Neuron (in vitro differentiated cells): ENCODE measurements around the gene TBCCD1.
"Not testable (repeated sequence)": the region's sequence is repeated elsewhere in the genome, so short reads cannot be mapped to it uniquely, and the experiment has no call there.

Source experiments
- H2AFZ ChIP-seq: one replicate; pipeline ENCODE4 v1.6.1; 2013; ENCODE audit warnings: low read depth, mild to moderate bottlenecking, inconsistent platforms, low read length, moderate library complexity
- H3K27me3 ChIP-seq: one replicate; pipeline ENCODE4 v1.6.1; 2013; ENCODE audit warnings: low read length; ENCODE audit not compliant: insufficient read depth
- H3K36me3 ChIP-seq: one replicate; pipeline ENCODE4 v1.6.1; 2013; ENCODE audit warnings: low read length; ENCODE audit not compliant: insufficient read depth
- H3K4me1 ChIP-seq: one replicate; pipeline ENCODE4 v1.6.1; 2013; ENCODE audit warnings: low read length; ENCODE audit not compliant: insufficient read depth
- H3K4me3 ChIP-seq: 2 replicates; pipeline ENCODE4 v1.5.1; 2013; ENCODE audit warnings: mild to moderate bottlenecking, low read length, moderate library complexity
- H3K9me3 ChIP-seq: one replicate; pipeline ENCODE4 v1.6.1; 2013; ENCODE audit warnings: low read length

The TBCCD1 gene

GRCh38 chr3:186564586-186564985 lies 2.6 kb downstream of the TBCCD1 start:
- Histone ChIP-seq H2AFZ (no peak overlapping the region), H3K27me3 (no peaks in the 10 kb centered on the region), H3K9me3 (no peaks in the 10 kb centered on the region), H3K4me1 (peaks cover 16% of the 10 kb centered on the region), H3K36me3 (peaks cover 12% of the 10 kb centered on the region), H3K4me3 (no peak overlapping the region)

- Histone ChIP-seq H3K27me3 (no peaks in the 10 kb centered on the region), H3K4me1 (no peaks in the 10 kb centered on the region), H3K9me3 (no peaks in the 10 kb centered on the region), H3K4me3 (no peak overlapping the region), H3K36me3 (peaks cover 36% of the 10 kb centered on the region), H2AFZ (no peak overlapping the region)
These were observed 14.6 kb downstream of the TBCCD1 start for GRCh38 chr3:186552408-186553031.

- no peak overlapping the region for H2AFZ ChIP-seq
- no peaks in the 10 kb centered on the region for H3K9me3 ChIP-seq
- H3K4me3 ChIP-seq = no peak overlapping the region
- H3K27me3 ChIP-seq = no peaks in the 10 kb centered on the region
- peaks cover 35% of the 10 kb centered on the region for H3K36me3 ChIP-seq
- H3K4me1 ChIP-seq = no peaks in the 10 kb centered on the region
These were observed 15.8 kb downstream of the TBCCD1 start for GRCh38 chr3:186551387-186551786.

DNA sequence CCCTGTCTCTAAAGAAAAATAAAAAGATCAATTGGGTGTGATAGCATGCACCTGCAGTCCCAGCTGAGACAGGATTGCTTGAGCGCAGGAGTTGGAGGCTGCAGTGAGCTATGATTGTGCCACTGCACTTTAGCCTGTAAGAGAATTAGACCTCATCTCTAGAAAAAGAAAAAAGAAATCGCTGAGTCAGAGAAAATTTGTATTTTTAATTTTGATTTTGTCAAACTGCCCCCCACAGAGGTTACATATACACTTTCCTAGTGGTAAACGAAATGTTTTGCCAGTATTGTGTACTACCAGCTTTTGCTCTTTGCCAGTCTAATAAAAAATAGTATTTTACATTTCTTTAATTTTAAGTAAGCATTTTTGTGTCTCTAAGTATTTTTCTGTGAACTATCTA lies 17.6 kb downstream of the TBCCD1 start:
- Histone ChIP-seq H2AFZ (no peak overlapping the region), H3K27me3 (no peaks in the 10 kb centered on the region), H3K9me3 (no peaks in the 10 kb centered on the region), H3K4me1 (no peaks in the 10 kb centered on the region), H3K4me3 (no peak overlapping the region), H3K36me3 (peaks cover 22% of the 10 kb centered on the region)

- Histone ChIP-seq H3K9me3 (no peaks in the 10 kb centered on the region), H2AFZ (no peak within 1 kb of the TSS), H3K4me3 (no peak within 1 kb of the TSS), H3K27me3 (no peaks in the 10 kb centered on the region), H3K4me1 (peaks cover 3% of the 10 kb centered on the region), H3K36me3 (peaks cover 12% of the 10 kb centered on the region)
These were observed 22.9 kb downstream of the TBCCD1 start, which contains the start of gene CRYGS for GRCh38 chr3:186544281-186544680. CRYGS (minus strand) TSS chr3:186544380; CDS start chr3:186544326, 54 bp downstream.

DNA sequence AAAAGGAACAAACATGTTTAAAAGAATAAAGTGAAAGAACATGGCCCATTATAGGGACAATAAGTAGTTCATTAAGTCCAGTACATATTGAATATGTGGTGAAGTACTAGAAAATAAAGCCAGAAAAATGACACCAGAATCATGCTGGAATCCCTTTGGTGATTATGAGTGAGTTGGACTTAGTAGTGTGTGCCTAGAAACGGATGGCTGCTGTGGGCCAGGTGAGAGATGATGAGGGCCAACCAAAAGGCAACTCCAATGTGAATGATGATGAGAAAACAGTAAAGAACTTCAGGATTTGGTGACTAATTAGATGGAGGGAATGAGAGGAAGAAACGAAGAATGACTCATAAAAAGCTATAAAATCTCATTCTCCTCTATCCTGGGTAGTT lies 26.3 kb downstream of the TBCCD1 start:
- H3K4me1 ChIP-seq = peaks cover 7% of the 10 kb centered on the region
- H3K9me3 ChIP-seq = no peaks in the 10 kb centered on the region
- no peak overlapping the region for H2AFZ ChIP-seq
- no peak overlapping the region for H3K4me3 ChIP-seq
- H3K36me3 ChIP-seq = peaks cover 5% of the 10 kb centered on the region
- H3K27me3 ChIP-seq = no peaks in the 10 kb centered on the region

DNA sequence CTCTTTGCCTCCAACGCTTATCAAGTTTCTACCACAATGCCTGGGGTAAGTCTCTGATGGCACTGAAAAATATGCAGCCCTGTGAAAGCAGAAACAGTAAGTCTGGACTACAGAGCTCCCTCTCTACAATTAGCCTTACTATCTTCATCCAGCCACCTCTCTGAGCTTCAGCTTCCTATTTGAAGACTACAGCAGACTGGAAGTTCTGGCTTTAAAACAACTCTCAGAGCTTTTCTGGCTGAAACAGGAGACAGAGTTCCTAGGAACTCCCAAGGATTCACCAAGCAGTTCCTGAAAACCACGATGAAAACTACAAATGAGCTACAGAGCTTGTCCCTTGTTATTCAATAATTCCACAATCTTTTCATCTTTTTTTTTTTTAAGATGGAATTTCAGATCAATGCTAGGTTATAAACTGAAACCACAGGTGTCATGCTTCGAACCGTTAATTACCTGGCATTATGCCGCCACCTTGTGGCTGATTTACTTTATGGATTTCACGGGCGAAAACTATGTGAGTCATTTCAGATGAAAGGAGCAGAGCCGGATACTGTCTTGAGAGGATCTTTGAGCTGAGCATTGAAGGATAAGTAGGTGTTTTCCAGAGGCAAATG lies 26.8 kb downstream of the TBCCD1 start:
- Histone ChIP-seq H3K36me3 (peaks cover 5% of the 10 kb centered on the region), H3K4me1 (peaks cover 7% of the 10 kb centered on the region), H3K9me3 (no peaks in the 10 kb centered on the region), H3K4me3 (no peak overlapping the region), H3K27me3 (no peaks in the 10 kb centered on the region), H2AFZ (no peak overlapping the region)

GRCh38 chr3:186538779-186539178 lies 28.4 kb downstream of the TBCCD1 start:
- no peaks in the 10 kb centered on the region for H3K9me3 ChIP-seq
- no peaks in the 10 kb centered on the region for H3K27me3 ChIP-seq
- no peak overlapping the region for H2AFZ ChIP-seq
- H3K36me3 ChIP-seq = peaks cover 2% of the 10 kb centered on the region
- no peak overlapping the region for H3K4me3 ChIP-seq
- H3K4me1 ChIP-seq = peaks cover 7% of the 10 kb centered on the region

- no peak overlapping the region for H3K4me3 ChIP-seq
- H3K4me1 ChIP-seq = peaks cover 17% of the 10 kb centered on the region
- no peak overlapping the region for H2AFZ ChIP-seq
- no peaks in the 10 kb centered on the region for H3K27me3 ChIP-seq
- H3K9me3 ChIP-seq = no peaks in the 10 kb centered on the region
- no peaks in the 10 kb centered on the region for H3K36me3 ChIP-seq
These were observed 30.0 kb downstream of the TBCCD1 start for GRCh38 chr3:186536883-186537844.

- Histone ChIP-seq H3K4me3 (no peak overlapping the region), H3K9me3 (no peaks in the 10 kb centered on the region), H2AFZ (no peak overlapping the region), H3K4me1 (peaks cover 27% of the 10 kb centered on the region), H3K27me3 (no peaks in the 10 kb centered on the region), H3K36me3 (no peaks in the 10 kb centered on the region)
These were observed 32.9 kb downstream of the TBCCD1 start for GRCh38 chr3:186534113-186534669.

DNA sequence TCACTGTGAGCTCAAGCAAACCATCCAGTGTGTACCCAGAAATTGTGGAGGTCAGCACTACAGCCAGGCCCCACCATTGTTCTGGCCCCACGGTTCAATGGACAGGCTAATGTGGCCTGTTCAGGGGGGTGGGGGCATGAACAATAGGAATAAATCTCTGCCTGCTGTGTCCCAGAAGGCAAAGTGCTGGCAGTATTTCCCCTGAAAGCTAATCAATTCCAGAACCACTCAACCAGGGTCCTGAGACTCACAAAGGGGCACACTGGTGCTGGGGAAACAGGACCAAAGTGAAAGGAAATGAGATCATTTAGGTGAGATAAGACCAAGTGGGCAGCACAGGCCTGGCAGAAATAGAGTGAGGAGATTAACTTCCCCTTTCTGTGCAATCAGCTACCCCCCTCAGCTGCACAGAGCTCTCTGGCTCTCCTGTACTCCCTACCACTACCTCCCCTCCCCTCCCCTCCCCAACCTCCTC lies 34.5 kb downstream of the TBCCD1 start:
- Histone ChIP-seq H3K36me3 (no peaks in the 10 kb centered on the region), H3K27me3 (no peaks in the 10 kb centered on the region), H3K9me3 (no peaks in the 10 kb centered on the region), H3K4me1 (peaks cover 27% of the 10 kb centered on the region), H2AFZ (no peak overlapping the region), H3K4me3 (no peak overlapping the region)

- not testable (repeated sequence) for H3K4me3 ChIP-seq, H2AFZ ChIP-seq, H3K9me3 ChIP-seq, H3K36me3 ChIP-seq, H3K27me3 ChIP-seq
- H3K4me1 ChIP-seq = peaks cover 23% of the 10 kb centered on the region
These were observed 35.4 kb downstream of the TBCCD1 start for GRCh38 chr3:186531694-186532093.

- peaks cover 23% of the 10 kb centered on the region for H3K4me1 ChIP-seq
- no peak overlapping the region for H3K4me3 ChIP-seq
- H3K9me3 ChIP-seq = no peaks in the 10 kb centered on the region
- H3K27me3 ChIP-seq = no peaks in the 10 kb centered on the region
- H2AFZ ChIP-seq = no peak overlapping the region
- H3K36me3 ChIP-seq = no peaks in the 10 kb centered on the region
These were observed 36.7 kb downstream of the TBCCD1 start for GRCh38 chr3:186530415-186530814.
